HCT116 (cell line): Measurements from ENCODE around the gene VSX2. TPM values are rescaled to one million over a fixed set of nuclear protein-coding genes. Genes with fewer than 3 reads are reported as not detected.

Experiments used
- ATAC-seq: fragments of 200-7000 bp; cut with Tn5 transposase; 2 replicates; pipeline ENCODE4 v1.9.1; 2020; ENCODE audit warnings: mild to moderate bottlenecking, moderate library complexity
- BruUV-seq: library from RNA; stranded (reverse); fragments of 400-500 nt; replicated peaks from 2 replicates; lab custom pipeline; 2021; lab: Mats Ljungman, UMichigan
- CTCF ChIA-PET: fragments of 300-600 bp; sonication (Branson Sonifier 250); formaldehyde crosslinking; loops from one replicate; lab custom pipeline; 2021; ENCODE audit warnings: antibody characterized with exemption; lab: Charles Lee
- POLR2A ChIA-PET: fragments of 300-600, 350-600 bp; sonication (Branson Sonifier 250); formaldehyde crosslinking; loops from one replicate; lab custom pipeline; 2021; ENCODE audit warnings: antibody characterized with exemption; lab: Charles Lee
- RAD21 ChIA-PET, 2 experiments: fragments of 300-600 bp; sonication (Branson Sonifier 250); formaldehyde crosslinking; loops; one replicate each; lab custom pipeline; 2023; ENCODE audit warnings: low total read pairs in 2 of 2; ENCODE audit not compliant: uncharacterized antibody in 2 of 2, unreplicated experiment in 2 of 2, low non-redundant PET in 1 of 2; lab: Charles Lee
- DNase-seq: peaks from one replicate; pipeline ENCODE4 v3.0.0-alpha.2; 2010; ENCODE audit warnings: low read depth, low spot score
- H2AFZ ChIP-seq: fragments of 200-600 bp; shearing (Covaris generic), sonication (generic); 2 replicates; pipeline ENCODE4 v1.6.1; 2017; ENCODE audit warnings: low read depth, mixed run types, mixed read lengths, antibody characterized with exemption, low read length; ENCODE audit not compliant: poor library complexity, severe bottlenecking
- H3K27ac ChIP-seq: 2 replicates; pipeline ENCODE4 v1.5.1; 2012; ENCODE audit warnings: low read depth, low read length
- H3K27me3 ChIP-seq: fragments of 200-600 bp; sonication (generic); 2 replicates; pipeline ENCODE4 v1.6.1; 2016; ENCODE audit warnings: mixed run types, low read length, mixed read lengths; ENCODE audit not compliant: insufficient read depth
- H3K36me3 ChIP-seq, 2 experiments: fragments of 200-500 bp in 1 of 2; fragments of 200-600 bp in 1 of 2; sonication (Bioruptor generic) in 1 of 2; sonication (generic) in 1 of 2; 2 replicates each; pipeline versions ENCODE4 v1.5.1 to v1.6.1; 2014 to 2016; ENCODE audit warnings: low read length in 2 of 2, inconsistent platforms in 1 of 2, mixed read lengths in 1 of 2, mixed run types in 1 of 2; ENCODE audit not compliant: insufficient read depth in 2 of 2, control insufficient read depth in 1 of 2
- H3K4me1 ChIP-seq, 2 experiments: fragments of 200-600 bp in 1 of 2; sonication (generic) in 1 of 2; 2 replicates each; pipeline versions ENCODE4 v1.5.1 to v1.6.1; 2012 to 2017; ENCODE audit warnings: low read length in 2 of 2, inconsistent platforms in 1 of 2, mild to moderate bottlenecking in 1 of 2, mixed read lengths in 1 of 2, mixed run types in 1 of 2, moderate library complexity in 1 of 2; ENCODE audit not compliant: insufficient read depth in 2 of 2, control insufficient read depth in 1 of 2
- H3K4me2 ChIP-seq: fragments of 200-600 bp; sonication (generic); 2 replicates; pipeline ENCODE4 v1.6.1; 2017; ENCODE audit warnings: mixed run types, low read length, mixed read lengths
- H3K4me3 ChIP-seq, 2 experiments: fragments of 200-600 bp in 1 of 2; sonication (generic) in 1 of 2; replicated peaks in 1 of 2; 2 replicates each; pipeline ENCODE4 v1.5.1; 2011 to 2016; ENCODE audit warnings: low read length in 2 of 2, control low read depth in 1 of 2, low read depth in 1 of 2, mild to moderate bottlenecking in 1 of 2, mixed read lengths in 1 of 2, mixed run types in 1 of 2
- H3K79me2 ChIP-seq: fragments of 200-600 bp; sonication (generic); 2 replicates; pipeline ENCODE4 v1.6.1; 2017; ENCODE audit warnings: mild to moderate bottlenecking, mixed run types, low read length, moderate library complexity, mixed read lengths; ENCODE audit not compliant: insufficient read depth
- H3K9ac ChIP-seq: fragments of 200-600 bp; sonication (generic); 2 replicates; pipeline ENCODE4 v1.6.1; 2016; ENCODE audit warnings: low read length, mixed read lengths
- H3K9me2 ChIP-seq: fragments of 200-600 bp; sonication (generic), shearing (Covaris generic); 2 replicates; pipeline ENCODE4 v1.6.1; 2017; ENCODE audit warnings: mixed run types, mild to moderate bottlenecking, moderate library complexity; ENCODE audit not compliant: insufficient read depth
- H3K9me3 ChIP-seq, 2 experiments: fragments of 200-500 bp in 1 of 2; fragments of 200-600 bp in 1 of 2; sonication (Bioruptor generic) in 1 of 2; sonication (generic) in 1 of 2; 2 replicates each; pipeline ENCODE4 v1.6.1; 2014 to 2017; ENCODE audit warnings: low read length in 2 of 2, mixed read lengths in 2 of 2, inconsistent platforms in 1 of 2, low read depth in 1 of 2, mild to moderate bottlenecking in 1 of 2, mixed run types in 1 of 2, moderate library complexity in 1 of 2; ENCODE audit not compliant: control insufficient read depth in 1 of 2, insufficient read depth in 1 of 2
- H4K20me1 ChIP-seq: fragments of 200-600 bp; sonication (generic), shearing (Covaris generic); 2 replicates; pipeline ENCODE4 v1.6.1; 2017; ENCODE audit warnings: mixed run types, mild to moderate bottlenecking, moderate library complexity; ENCODE audit not compliant: insufficient read depth
- CEBPB ChIP-seq: IDR thresholded peaks from 2 replicates; pipeline ENCODE4 v1.6.1; 2012; ENCODE audit warnings: low read depth
- ELF1 ChIP-seq: IDR thresholded peaks from 2 replicates; pipeline ENCODE4 v1.6.1; 2012; ENCODE audit warnings: low read depth, borderline replicate concordance
- JUND ChIP-seq: IDR thresholded peaks from 2 replicates; pipeline ENCODE4 v1.6.1; 2012
- MAX ChIP-seq: IDR thresholded peaks from 2 replicates; pipeline ENCODE4 v1.6.1; 2012
- REST ChIP-seq: IDR thresholded peaks from 2 replicates; pipeline ENCODE4 v1.6.1; 2012; ENCODE audit warnings: low read depth
- SIN3A ChIP-seq: IDR thresholded peaks from 2 replicates; pipeline ENCODE4 v1.6.1; 2012; ENCODE audit warnings: low read depth
- SP1 ChIP-seq: IDR thresholded peaks from 2 replicates; pipeline ENCODE4 v1.6.1; 2012; ENCODE audit warnings: low read depth
- SRF ChIP-seq: IDR thresholded peaks from 2 replicates; pipeline ENCODE4 v1.6.1; 2012; ENCODE audit warnings: low read depth
- TCF7L2 ChIP-seq: IDR thresholded peaks from 2 replicates; pipeline ENCODE4 v1.7.0; 2011; ENCODE audit warnings: borderline replicate concordance, inconsistent platforms; ENCODE audit not compliant: insufficient read depth, insufficient read length; ENCODE audit errors: extremely low read depth
- YY1 ChIP-seq: IDR thresholded peaks from 2 replicates; pipeline ENCODE4 v1.6.1; 2011; ENCODE audit warnings: low read length, low read depth, moderate library complexity, mild to moderate bottlenecking; ENCODE audit not compliant: insufficient replicate concordance; ENCODE audit errors: extremely low read depth
- ZFX ChIP-seq: fragments of 450-650 bp; IDR thresholded peaks from 2 replicates; pipeline ENCODE4 v1.6.1; 2017
- intact Hi-C: fragments of 100-400 bp; cut with micrococcal nuclease; formaldehyde crosslinking; loops from 2 replicates; pipeline ENCODE4 v1.10.0; 2022
- total RNA-seq: library from RNA; stranded (reverse); gene quantifications from one replicate; pipeline ENCODE4 v1.2.1, GENCODE V29; 2021; ENCODE audit not compliant: unreplicated experiment
- TF ChIP-seq, protein P1 (sequence below), 3 experiments: fragments of 200-600 bp in 1 of 3; sonication (generic) in 1 of 3; IDR thresholded peaks in 2 of 3; conservative IDR thresholded peaks in 1 of 3; 2 replicates each; pipeline ENCODE4 v1.5.1; 2012 to 2017; ENCODE audit warnings: low read depth in 2 of 3, low read length in 2 of 3, antibody characterized with exemption in 1 of 3, borderline replicate concordance in 1 of 3, control low read depth in 1 of 3, mild to moderate bottlenecking in 1 of 3, mixed read lengths in 1 of 3, mixed run types in 1 of 3, moderate library complexity in 1 of 3; ENCODE audit not compliant: insufficient read depth in 1 of 3
- TF ChIP-seq, protein P2 (sequence below): IDR thresholded peaks from 2 replicates; pipeline ENCODE4 v1.6.1; 2012

Gene VSX2
- total RNA-seq, 1 experiment from 2014 or later, result not detected

DNA sequence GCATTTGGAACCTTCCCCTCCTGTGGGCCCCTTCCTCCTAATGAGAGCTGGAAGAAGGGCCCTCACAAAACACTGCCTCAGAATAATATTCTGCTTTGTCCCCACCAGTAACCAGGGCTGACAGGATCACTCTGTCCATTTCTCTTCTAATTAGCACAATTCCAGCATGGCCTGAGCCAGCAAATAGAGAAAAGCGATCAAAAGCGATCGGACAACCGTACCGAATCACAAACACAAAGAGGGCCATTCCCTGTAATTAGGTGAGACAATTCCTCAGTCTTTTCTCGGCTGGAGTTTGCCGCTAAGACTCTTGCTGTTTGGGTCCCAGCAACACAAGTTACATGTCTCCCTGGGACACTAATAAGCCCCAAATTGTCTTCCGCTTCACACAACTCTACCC lies 35.6 kb upstream of the VSX2 start:
- no peak overlapping the region for H2AFZ ChIP-seq
- H3K27ac ChIP-seq, result no peak overlapping the region
- H3K27me3 ChIP-seq, result no peaks in the 10 kb centered on the region
- no TSS peak for BruUV-seq
- H3K79me2 ChIP-seq, result no peaks in the 10 kb centered on the region
- ATAC-seq (no peak), DNase-seq (no peak)
- H3K4me3 ChIP-seq, result no peak overlapping the region
- no peaks in the 10 kb centered on the region for H4K20me1 ChIP-seq
- H3K4me2 ChIP-seq, result no peak overlapping the region
- RAD21 ChIA-PET, result no interaction called here
- H3K9ac ChIP-seq, result no peak overlapping the region
- CTCF ChIA-PET, result no interaction called here
- H3K9me2 ChIP-seq, result no peaks in the 10 kb centered on the region
- H3K9me3 ChIP-seq, result no peaks in the 10 kb centered on the region
- no peaks in the 10 kb centered on the region for H3K4me1 ChIP-seq
- H3K36me3 ChIP-seq, result no peaks in the 10 kb centered on the region; a peak in 1 of 4 replicates
- no peak for TF ChIP-seq SP1
- TF ChIP-seq, protein P1, sequence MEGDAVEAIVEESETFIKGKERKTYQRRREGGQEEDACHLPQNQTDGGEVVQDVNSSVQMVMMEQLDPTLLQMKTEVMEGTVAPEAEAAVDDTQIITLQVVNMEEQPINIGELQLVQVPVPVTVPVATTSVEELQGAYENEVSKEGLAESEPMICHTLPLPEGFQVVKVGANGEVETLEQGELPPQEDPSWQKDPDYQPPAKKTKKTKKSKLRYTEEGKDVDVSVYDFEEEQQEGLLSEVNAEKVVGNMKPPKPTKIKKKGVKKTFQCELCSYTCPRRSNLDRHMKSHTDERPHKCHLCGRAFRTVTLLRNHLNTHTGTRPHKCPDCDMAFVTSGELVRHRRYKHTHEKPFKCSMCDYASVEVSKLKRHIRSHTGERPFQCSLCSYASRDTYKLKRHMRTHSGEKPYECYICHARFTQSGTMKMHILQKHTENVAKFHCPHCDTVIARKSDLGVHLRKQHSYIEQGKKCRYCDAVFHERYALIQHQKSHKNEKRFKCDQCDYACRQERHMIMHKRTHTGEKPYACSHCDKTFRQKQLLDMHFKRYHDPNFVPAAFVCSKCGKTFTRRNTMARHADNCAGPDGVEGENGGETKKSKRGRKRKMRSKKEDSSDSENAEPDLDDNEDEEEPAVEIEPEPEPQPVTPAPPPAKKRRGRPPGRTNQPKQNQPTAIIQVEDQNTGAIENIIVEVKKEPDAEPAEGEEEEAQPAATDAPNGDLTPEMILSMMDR (IDR thresholded peaks at IDR 0.05 in 2 of 3, conservative IDR thresholded peaks at IDR 0.05 in 1 of 3; ENCODE audit: borderline replicate concordance in 1 of 3, insufficient read depth in 1 of 3, low read depth in 2 of 3, low read length in 2 of 3), result no peak
- no peak for TF ChIP-seq MAX
- TF ChIP-seq YY1, result no peak
- TF ChIP-seq, protein P2, sequence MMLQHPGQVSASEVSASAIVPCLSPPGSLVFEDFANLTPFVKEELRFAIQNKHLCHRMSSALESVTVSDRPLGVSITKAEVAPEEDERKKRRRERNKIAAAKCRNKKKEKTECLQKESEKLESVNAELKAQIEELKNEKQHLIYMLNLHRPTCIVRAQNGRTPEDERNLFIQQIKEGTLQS, result no peak
- no peak for TF ChIP-seq JUND
- TF ChIP-seq ZFX, result no peak
- no peak for TF ChIP-seq CEBPB
- TF ChIP-seq SIN3A, result no peak
- TF ChIP-seq SRF, result no peak
- TF ChIP-seq TCF7L2, result no peak
- no peak for TF ChIP-seq REST
- TF ChIP-seq ELF1, result no peak
- POLR2A ChIA-PET, result no interaction called here
- intact Hi-C loops, result loop anchor here (10.0 kb wide), 1 partner anchor 271 kb away; no protein-coding TSS in a partner anchor
